ENCODE data around the gene WDCP. TPM values are rescaled to one million over a fixed set of nuclear protein-coding genes. Genes with fewer than 3 reads are reported as not detected.

The WDCP gene
- total and polyA plus RNA-seq, 10 of the 15 experiments (the other 5 are each of a cell fraction or from before 2014, with no cell fraction given) = 5.5 to 21.3 (median 13.2) TPM

DNA sequence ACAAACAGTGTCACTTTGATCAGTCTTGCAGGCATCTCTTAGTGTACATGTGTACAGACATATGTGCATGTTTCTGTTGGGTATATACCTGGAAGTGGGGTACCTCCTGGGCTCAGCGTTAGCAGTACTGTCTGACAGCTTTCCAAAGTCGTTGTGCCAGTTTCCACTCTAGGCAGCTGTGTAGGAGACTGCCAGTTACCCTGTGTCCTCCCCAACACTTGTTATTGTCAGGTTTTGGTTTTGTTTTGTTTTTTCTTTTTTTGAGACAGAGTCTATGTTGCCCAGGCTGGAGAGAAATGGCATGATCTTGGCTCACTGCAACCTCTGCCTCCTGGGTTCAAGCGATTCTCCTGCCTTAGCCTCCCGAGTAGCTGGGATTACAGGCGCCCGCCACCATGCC is 8.6 kb upstream of the WDCP start (continued):
- TF ChIP-seq, protein P1, sequence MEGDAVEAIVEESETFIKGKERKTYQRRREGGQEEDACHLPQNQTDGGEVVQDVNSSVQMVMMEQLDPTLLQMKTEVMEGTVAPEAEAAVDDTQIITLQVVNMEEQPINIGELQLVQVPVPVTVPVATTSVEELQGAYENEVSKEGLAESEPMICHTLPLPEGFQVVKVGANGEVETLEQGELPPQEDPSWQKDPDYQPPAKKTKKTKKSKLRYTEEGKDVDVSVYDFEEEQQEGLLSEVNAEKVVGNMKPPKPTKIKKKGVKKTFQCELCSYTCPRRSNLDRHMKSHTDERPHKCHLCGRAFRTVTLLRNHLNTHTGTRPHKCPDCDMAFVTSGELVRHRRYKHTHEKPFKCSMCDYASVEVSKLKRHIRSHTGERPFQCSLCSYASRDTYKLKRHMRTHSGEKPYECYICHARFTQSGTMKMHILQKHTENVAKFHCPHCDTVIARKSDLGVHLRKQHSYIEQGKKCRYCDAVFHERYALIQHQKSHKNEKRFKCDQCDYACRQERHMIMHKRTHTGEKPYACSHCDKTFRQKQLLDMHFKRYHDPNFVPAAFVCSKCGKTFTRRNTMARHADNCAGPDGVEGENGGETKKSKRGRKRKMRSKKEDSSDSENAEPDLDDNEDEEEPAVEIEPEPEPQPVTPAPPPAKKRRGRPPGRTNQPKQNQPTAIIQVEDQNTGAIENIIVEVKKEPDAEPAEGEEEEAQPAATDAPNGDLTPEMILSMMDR (IDR thresholded peaks at IDR 0.05 in 2 of 3, conservative IDR thresholded peaks at IDR 0.05 in 1 of 3; ENCODE audit: control insufficient read depth in 2 of 3, extremely low read depth in 1 of 3, insufficient read depth in 1 of 3, low read depth in 3 of 3, low read length in 3 of 3) = no peak
- TF ChIP-seq BACH1 (IDR thresholded peaks at IDR 0.05; ENCODE audit: borderline replicate concordance) (no peak), EED (IDR thresholded peaks at IDR 0.05; ENCODE audit: low read depth) (no peak), SUZ12 (IDR thresholded peaks at IDR 0.05; ENCODE audit: unreplicated experiment) (no peak)

DNA sequence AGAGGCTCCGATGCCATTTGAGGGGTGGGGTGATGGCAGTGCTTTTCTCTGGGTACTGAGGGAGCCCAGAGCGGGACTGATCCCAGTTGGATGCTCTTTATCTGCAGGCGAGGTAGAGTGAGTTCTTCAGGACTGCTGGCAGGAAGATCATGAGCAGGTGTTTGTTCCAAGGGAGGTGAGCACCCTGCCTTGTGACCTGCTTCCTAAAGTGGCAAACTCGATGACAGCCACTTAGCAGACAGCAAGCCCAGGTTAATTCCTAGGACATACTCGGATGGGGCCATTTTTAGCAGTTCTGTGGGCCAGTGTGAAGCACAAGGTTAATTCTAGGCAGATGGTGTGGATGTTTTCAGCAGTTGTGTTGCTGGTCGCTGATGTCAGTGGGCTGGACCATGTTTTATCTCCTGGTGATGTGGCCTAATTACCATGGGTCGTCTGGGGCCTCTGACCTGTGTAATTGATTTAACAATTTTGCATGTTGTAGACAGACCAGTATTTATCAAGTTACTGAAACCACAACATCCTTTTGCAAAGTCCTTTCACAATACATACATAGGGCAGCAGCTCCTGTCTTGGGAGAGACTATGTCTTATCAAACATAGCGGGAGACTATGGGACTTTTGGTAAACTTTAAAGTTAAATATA is 7.3 kb upstream of the WDCP start:
- no TSS peak for BruUV-seq (replicated peaks)
- POLR2A ChIA-PET = interaction anchor here (1.1 kb wide), 1 partner anchor 18 kb away, joined by 3 read pairs; no protein-coding TSS in a partner anchor
- H3K27ac ChIP-seq (ENCODE audit: control insufficient read depth, insufficient read depth) = no peak overlapping the region
- SMC1A ChIA-PET (ENCODE audit: uncharacterized antibody, unreplicated experiment) = interaction anchor here (1.0 kb wide), 1 partner anchor 11 kb away, joined by 3 read pairs; no protein-coding TSS in a partner anchor
- ATAC-seq (no peak), FAIRE-seq (no peak), DNase-seq (ENCODE audit: low read depth, low spot score) (no peak)
- RAD21 ChIA-PET (ENCODE audit: unreplicated experiment) = interaction anchor here (1.2 kb wide), 2 partner anchors 22 to 29 kb away, joined by 3 read pairs; partner anchors contain the start of gene SF3B6
- H4K20me1 ChIP-seq (ENCODE audit: control insufficient read depth, insufficient read depth) = no peaks in the 10 kb centered on the region
- no peaks in the 10 kb centered on the region for H3K36me3 ChIP-seq (ENCODE audit: control insufficient read depth in 2 of 2, insufficient read depth in 2 of 2, low read length in 1 of 2)
- no peaks in the 10 kb centered on the region for H3K4me1 ChIP-seq (ENCODE audit: control insufficient read depth, insufficient read depth, low read length)
- in situ Hi-C loops (cut with MboI) = no loop called here
- intact Hi-C loops (cut with micrococcal nuclease; ENCODE audit: unreplicated experiment) = no loop called here
- 46% methylated on average over 8 of the region's 8 CpGs for WGBS (ENCODE audit: insufficient coverage, insufficient replicate concordance, low lambda C conversion rate, missing lambda C conversion rate)
- H3K4me3 ChIP-seq = no peak overlapping the region
- H3K9ac ChIP-seq (ENCODE audit: control insufficient read depth, insufficient read depth, low read length) = no peak overlapping the region
- peaks cover 0 to 5% of the 10 kb centered on the region in 2 experiments; a peak in 3 of 4 replicates for H3K27me3 ChIP-seq (replicated peaks in 1 of 2; ENCODE audit: control insufficient read depth in 2 of 2, insufficient read depth in 2 of 2, low read length in 1 of 2)
- H3K9me3 ChIP-seq (replicated peaks; ENCODE audit: control insufficient read depth, insufficient read depth, low read length) = no peaks in the 10 kb centered on the region
- H2AFZ ChIP-seq (ENCODE audit: control insufficient read depth, low read depth, low read length) = no peak overlapping the region
- H3K4me2 ChIP-seq (ENCODE audit: control insufficient read depth, insufficient read depth) = no peak overlapping the region
- CTCF ChIA-PET = no interaction called here
- no peaks in the 10 kb centered on the region for H3K79me2 ChIP-seq (ENCODE audit: control insufficient read depth, insufficient read depth, low read length)
- TF ChIP-seq TCF12 (IDR thresholded peaks at IDR 0.05; ENCODE audit: low read depth, low read length) = no peak
- TF ChIP-seq, protein P2, sequence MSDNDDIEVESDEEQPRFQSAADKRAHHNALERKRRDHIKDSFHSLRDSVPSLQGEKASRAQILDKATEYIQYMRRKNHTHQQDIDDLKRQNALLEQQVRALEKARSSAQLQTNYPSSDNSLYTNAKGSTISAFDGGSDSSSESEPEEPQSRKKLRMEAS (IDR thresholded peaks at IDR 0.05; ENCODE audit: low read depth, low read length) = no peak
- no peak for TF ChIP-seq FOS (IDR thresholded peaks at IDR 0.05; ENCODE audit: borderline replicate concordance, extremely low read depth, insufficient read length)
- TF ChIP-seq, protein P3, sequence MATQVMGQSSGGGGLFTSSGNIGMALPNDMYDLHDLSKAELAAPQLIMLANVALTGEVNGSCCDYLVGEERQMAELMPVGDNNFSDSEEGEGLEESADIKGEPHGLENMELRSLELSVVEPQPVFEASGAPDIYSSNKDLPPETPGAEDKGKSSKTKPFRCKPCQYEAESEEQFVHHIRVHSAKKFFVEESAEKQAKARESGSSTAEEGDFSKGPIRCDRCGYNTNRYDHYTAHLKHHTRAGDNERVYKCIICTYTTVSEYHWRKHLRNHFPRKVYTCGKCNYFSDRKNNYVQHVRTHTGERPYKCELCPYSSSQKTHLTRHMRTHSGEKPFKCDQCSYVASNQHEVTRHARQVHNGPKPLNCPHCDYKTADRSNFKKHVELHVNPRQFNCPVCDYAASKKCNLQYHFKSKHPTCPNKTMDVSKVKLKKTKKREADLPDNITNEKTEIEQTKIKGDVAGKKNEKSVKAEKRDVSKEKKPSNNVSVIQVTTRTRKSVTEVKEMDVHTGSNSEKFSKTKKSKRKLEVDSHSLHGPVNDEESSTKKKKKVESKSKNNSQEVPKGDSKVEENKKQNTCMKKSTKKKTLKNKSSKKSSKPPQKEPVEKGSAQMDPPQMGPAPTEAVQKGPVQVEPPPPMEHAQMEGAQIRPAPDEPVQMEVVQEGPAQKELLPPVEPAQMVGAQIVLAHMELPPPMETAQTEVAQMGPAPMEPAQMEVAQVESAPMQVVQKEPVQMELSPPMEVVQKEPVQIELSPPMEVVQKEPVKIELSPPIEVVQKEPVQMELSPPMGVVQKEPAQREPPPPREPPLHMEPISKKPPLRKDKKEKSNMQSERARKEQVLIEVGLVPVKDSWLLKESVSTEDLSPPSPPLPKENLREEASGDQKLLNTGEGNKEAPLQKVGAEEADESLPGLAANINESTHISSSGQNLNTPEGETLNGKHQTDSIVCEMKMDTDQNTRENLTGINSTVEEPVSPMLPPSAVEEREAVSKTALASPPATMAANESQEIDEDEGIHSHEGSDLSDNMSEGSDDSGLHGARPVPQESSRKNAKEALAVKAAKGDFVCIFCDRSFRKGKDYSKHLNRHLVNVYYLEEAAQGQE (IDR thresholded peaks at IDR 0.05; ENCODE audit: low read depth, low read length) = no peak
- TF ChIP-seq NFYA (IDR thresholded peaks at IDR 0.05; ENCODE audit: borderline replicate concordance, low read depth, low read length) = no peak
- TF ChIP-seq, protein P4, sequence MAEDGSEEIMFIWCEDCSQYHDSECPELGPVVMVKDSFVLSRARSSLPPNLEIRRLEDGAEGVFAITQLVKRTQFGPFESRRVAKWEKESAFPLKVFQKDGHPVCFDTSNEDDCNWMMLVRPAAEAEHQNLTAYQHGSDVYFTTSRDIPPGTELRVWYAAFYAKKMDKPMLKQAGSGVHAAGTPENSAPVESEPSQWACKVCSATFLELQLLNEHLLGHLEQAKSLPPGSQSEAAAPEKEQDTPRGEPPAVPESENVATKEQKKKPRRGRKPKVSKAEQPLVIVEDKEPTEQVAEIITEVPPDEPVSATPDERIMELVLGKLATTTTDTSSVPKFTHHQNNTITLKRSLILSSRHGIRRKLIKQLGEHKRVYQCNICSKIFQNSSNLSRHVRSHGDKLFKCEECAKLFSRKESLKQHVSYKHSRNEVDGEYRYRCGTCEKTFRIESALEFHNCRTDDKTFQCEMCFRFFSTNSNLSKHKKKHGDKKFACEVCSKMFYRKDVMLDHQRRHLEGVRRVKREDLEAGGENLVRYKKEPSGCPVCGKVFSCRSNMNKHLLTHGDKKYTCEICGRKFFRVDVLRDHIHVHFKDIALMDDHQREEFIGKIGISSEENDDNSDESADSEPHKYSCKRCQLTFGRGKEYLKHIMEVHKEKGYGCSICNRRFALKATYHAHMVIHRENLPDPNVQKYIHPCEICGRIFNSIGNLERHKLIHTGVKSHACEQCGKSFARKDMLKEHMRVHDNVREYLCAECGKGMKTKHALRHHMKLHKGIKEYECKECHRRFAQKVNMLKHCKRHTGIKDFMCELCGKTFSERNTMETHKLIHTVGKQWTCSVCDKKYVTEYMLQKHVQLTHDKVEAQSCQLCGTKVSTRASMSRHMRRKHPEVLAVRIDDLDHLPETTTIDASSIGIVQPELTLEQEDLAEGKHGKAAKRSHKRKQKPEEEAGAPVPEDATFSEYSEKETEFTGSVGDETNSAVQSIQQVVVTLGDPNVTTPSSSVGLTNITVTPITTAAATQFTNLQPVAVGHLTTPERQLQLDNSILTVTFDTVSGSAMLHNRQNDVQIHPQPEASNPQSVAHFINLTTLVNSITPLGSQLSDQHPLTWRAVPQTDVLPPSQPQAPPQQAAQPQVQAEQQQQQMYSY (CRISPR knock-in tag; IDR thresholded peaks at IDR 0.05) = no peak
- no peak for TF ChIP-seq HDAC6 (IDR thresholded peaks at IDR 0.05; ENCODE audit: unreplicated experiment)

All from GM12878 (cell line).